Stomach (tissue), 4 donors: Measurements from ENCODE around the gene PRR18.

Experiments used
- EP300 ChIP-seq: sonication (generic); formaldehyde crosslinking; IDR thresholded peaks from one replicate; pipeline ENCODE4 v1.6.1; 2017; ENCODE audit warnings: antibody characterized with exemption
- POLR2AphosphoS5 ChIP-seq, 3 donors: sonication (generic); formaldehyde crosslinking; IDR thresholded peaks; one replicate each; pipeline ENCODE4 v1.6.1; 2016; ENCODE audit warnings: antibody characterized with exemption in 3 of 3
- TF ChIP-seq, protein P1 (sequence below), 7 experiments: fragments of 450-650 bp in 4 of 7; fragments of 200-600 bp in 3 of 7; sonication (generic) in 3 of 7; IDR thresholded peaks; one replicate each; pipeline ENCODE4 v1.5.1; 2016 to 2019; ENCODE audit warnings: antibody characterized with exemption in 7 of 7, control low read depth in 2 of 7, mild to moderate bottlenecking in 1 of 7

DNA sequence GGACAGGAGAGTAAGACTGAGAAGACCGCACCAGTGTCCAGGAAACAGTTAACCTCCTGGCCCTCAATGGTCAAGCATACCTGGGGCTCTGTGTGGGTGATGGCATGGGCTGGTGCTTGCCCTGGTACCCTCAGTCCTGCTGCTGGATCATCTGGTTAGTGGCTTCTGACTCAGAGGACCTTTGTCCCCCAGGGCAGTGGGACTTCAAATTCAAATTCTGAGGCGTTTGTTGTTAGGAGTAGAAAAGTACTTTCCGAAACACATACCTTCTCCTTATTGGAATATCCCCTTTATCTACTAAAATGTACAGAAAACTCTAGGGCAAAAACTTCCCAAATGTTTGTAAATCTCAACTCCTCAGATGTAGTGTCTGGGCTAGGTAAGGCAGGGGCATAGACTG lies 38.3 kb upstream of the PRR18 start:
- TF ChIP-seq, protein P1, sequence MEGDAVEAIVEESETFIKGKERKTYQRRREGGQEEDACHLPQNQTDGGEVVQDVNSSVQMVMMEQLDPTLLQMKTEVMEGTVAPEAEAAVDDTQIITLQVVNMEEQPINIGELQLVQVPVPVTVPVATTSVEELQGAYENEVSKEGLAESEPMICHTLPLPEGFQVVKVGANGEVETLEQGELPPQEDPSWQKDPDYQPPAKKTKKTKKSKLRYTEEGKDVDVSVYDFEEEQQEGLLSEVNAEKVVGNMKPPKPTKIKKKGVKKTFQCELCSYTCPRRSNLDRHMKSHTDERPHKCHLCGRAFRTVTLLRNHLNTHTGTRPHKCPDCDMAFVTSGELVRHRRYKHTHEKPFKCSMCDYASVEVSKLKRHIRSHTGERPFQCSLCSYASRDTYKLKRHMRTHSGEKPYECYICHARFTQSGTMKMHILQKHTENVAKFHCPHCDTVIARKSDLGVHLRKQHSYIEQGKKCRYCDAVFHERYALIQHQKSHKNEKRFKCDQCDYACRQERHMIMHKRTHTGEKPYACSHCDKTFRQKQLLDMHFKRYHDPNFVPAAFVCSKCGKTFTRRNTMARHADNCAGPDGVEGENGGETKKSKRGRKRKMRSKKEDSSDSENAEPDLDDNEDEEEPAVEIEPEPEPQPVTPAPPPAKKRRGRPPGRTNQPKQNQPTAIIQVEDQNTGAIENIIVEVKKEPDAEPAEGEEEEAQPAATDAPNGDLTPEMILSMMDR (IDR thresholded peaks at IDR 0.05), result no peak
- TF ChIP-seq POLR2AphosphoS5 (IDR thresholded peaks at IDR 0.05) (no peak), EP300 (no peak)
